ENCODE results near the gene TERB2.
"Not testable (repeated sequence)": the region's sequence is repeated elsewhere in the genome, so short reads cannot be mapped to it uniquely, and the experiment has no call there.

GRCh38 chr15:45001180-45001579 is 44.7 kb downstream of the TERB2 start:
- TF ChIP-seq CTCF, POLR2A (IDR thresholded peaks at IDR 0.05): not testable (repeated sequence)

Data from uterus (tissue), 2 donors.